ENCODE data around the gene PAPLN.

The PAPLN gene

GRCh38 chr14:73258845-73259611 is 21.7 kb downstream of the PAPLN start:
- Histone ChIP-seq H3K23ac (ENCODE audit: low read length) (no peak overlapping the region), H2BK5ac (ENCODE audit: low read length) (no peak overlapping the region), H2BK15ac (replicated peaks; ENCODE audit: low read depth) (no peak overlapping the region), H3K56ac (ENCODE audit: low read length) (no peak overlapping the region), H3K4me2 (ENCODE audit: low read length) (no peak overlapping the region), H2BK120ac (ENCODE audit: low read depth, low read length) (no peak overlapping the region), H3K79me1 (ENCODE audit: low read length) (no peaks in the 10 kb centered on the region), H3K27me3 (ENCODE audit: insufficient read depth, low read length, poor library complexity) (no peaks in the 10 kb centered on the region), H4K5ac (ENCODE audit: low read length) (no peak overlapping the region), H3K27ac (ENCODE audit: low read depth, low read length) (no peak overlapping the region), H4K8ac (ENCODE audit: low read depth, low read length) (no peak overlapping the region), H3K4me3 (ENCODE audit: low read length) (no peak overlapping the region), H3K79me2 (ENCODE audit: control insufficient read depth, insufficient read depth, low read length) (no peaks in the 10 kb centered on the region), H3K18ac (ENCODE audit: low read length) (no peak overlapping the region), H3K9ac (ENCODE audit: low read length) (no peak overlapping the region), H3K4ac (ENCODE audit: low read depth, low read length) (no peak overlapping the region), H3K36me3 (ENCODE audit: control insufficient read depth, insufficient read depth, low read length) (no peaks in the 10 kb centered on the region), H3K4me1 (ENCODE audit: control insufficient read depth, low read depth, low read length) (no peaks in the 10 kb centered on the region), H2AK5ac (ENCODE audit: low read length) (no peak overlapping the region)
- no peak for DNase-seq
- no CpG with 5 or more reads among the region's 20 CpGs for WGBS (ENCODE audit: extremely low coverage, insufficient coverage, low lambda C conversion rate)

- no peak overlapping the region for H3K4ac ChIP-seq (ENCODE audit: low read depth, low read length)
- DNase-seq = no peak
- no peak overlapping the region for H2BK120ac ChIP-seq (ENCODE audit: low read depth, low read length)
- no peaks in the 10 kb centered on the region for H3K27me3 ChIP-seq (ENCODE audit: insufficient read depth, low read length, poor library complexity)
- H3K23ac ChIP-seq (ENCODE audit: low read length) = no peak overlapping the region
- no peak overlapping the region for H3K9ac ChIP-seq (ENCODE audit: low read length)
- no CpG with 5 or more reads among the region's 9 CpGs for WGBS (ENCODE audit: extremely low coverage, insufficient coverage, low lambda C conversion rate)
- no peak overlapping the region for H3K4me2 ChIP-seq (ENCODE audit: low read length)
- no peak overlapping the region for H3K18ac ChIP-seq (ENCODE audit: low read length)
- no peaks in the 10 kb centered on the region for H3K79me1 ChIP-seq (ENCODE audit: low read length)
- no peak overlapping the region for H3K27ac ChIP-seq (ENCODE audit: low read depth, low read length)
- H2BK5ac ChIP-seq (ENCODE audit: low read length) = no peak overlapping the region
- H2BK15ac ChIP-seq (replicated peaks; ENCODE audit: low read depth) = no peak overlapping the region
- H3K4me1 ChIP-seq (ENCODE audit: control insufficient read depth, low read depth, low read length) = no peaks in the 10 kb centered on the region
- H3K56ac ChIP-seq (ENCODE audit: low read length) = no peak overlapping the region
- H4K5ac ChIP-seq (ENCODE audit: low read length) = no peak overlapping the region
- H3K79me2 ChIP-seq (ENCODE audit: control insufficient read depth, insufficient read depth, low read length) = no peaks in the 10 kb centered on the region
- H3K4me3 ChIP-seq (ENCODE audit: low read length) = no peak overlapping the region
- no peak overlapping the region for H2AK5ac ChIP-seq (ENCODE audit: low read length)
- no peaks in the 10 kb centered on the region for H3K36me3 ChIP-seq (ENCODE audit: control insufficient read depth, insufficient read depth, low read length)
- H4K8ac ChIP-seq (ENCODE audit: low read depth, low read length) = no peak overlapping the region
Measured at GRCh38 chr14:73259837-73260236, 22.5 kb downstream of the PAPLN start.

GRCh38 chr14:73260574-73260973 is 23.3 kb downstream of the PAPLN start:
- no peaks in the 10 kb centered on the region for H3K27me3 ChIP-seq (ENCODE audit: insufficient read depth, low read length, poor library complexity)
- H3K79me2 ChIP-seq (ENCODE audit: control insufficient read depth, insufficient read depth, low read length) = no peaks in the 10 kb centered on the region
- no peaks in the 10 kb centered on the region for H3K36me3 ChIP-seq (ENCODE audit: control insufficient read depth, insufficient read depth, low read length)
- no peak overlapping the region for H3K56ac ChIP-seq (ENCODE audit: low read length)
- H2BK120ac ChIP-seq (ENCODE audit: low read depth, low read length) = no peak overlapping the region
- no peaks in the 10 kb centered on the region for H3K4me1 ChIP-seq (ENCODE audit: control insufficient read depth, low read depth, low read length)
- H4K8ac ChIP-seq (ENCODE audit: low read depth, low read length) = no peak overlapping the region
- H2BK15ac ChIP-seq (replicated peaks; ENCODE audit: low read depth) = no peak overlapping the region
- H3K79me1 ChIP-seq (ENCODE audit: low read length) = no peaks in the 10 kb centered on the region
- H3K4ac ChIP-seq (ENCODE audit: low read depth, low read length) = no peak overlapping the region
- H3K18ac ChIP-seq (ENCODE audit: low read length) = no peak overlapping the region
- no peak overlapping the region for H3K4me2 ChIP-seq (ENCODE audit: low read length)
- WGBS (ENCODE audit: extremely low coverage, insufficient coverage, low lambda C conversion rate) = no CpG with 5 or more reads among the region's 11 CpGs
- H3K23ac ChIP-seq (ENCODE audit: low read length) = no peak overlapping the region
- H3K4me3 ChIP-seq (ENCODE audit: low read length) = no peak overlapping the region
- no peak overlapping the region for H3K9ac ChIP-seq (ENCODE audit: low read length)
- H2AK5ac ChIP-seq (ENCODE audit: low read length) = no peak overlapping the region
- DNase-seq = no peak
- no peak overlapping the region for H4K5ac ChIP-seq (ENCODE audit: low read length)
- no peak overlapping the region for H2BK5ac ChIP-seq (ENCODE audit: low read length)
- H3K27ac ChIP-seq (ENCODE audit: low read depth, low read length) = no peak overlapping the region

- no peaks in the 10 kb centered on the region for H3K36me3 ChIP-seq (ENCODE audit: control insufficient read depth, insufficient read depth, low read length)
- H3K79me1 ChIP-seq (ENCODE audit: low read length) = no peaks in the 10 kb centered on the region
- H3K27ac ChIP-seq (ENCODE audit: low read depth, low read length) = no peak overlapping the region
- no peaks in the 10 kb centered on the region for H3K79me2 ChIP-seq (ENCODE audit: control insufficient read depth, insufficient read depth, low read length)
- no peak overlapping the region for H3K4me3 ChIP-seq (ENCODE audit: low read length)
- no peak overlapping the region for H2BK15ac ChIP-seq (replicated peaks; ENCODE audit: low read depth)
- no CpG with 5 or more reads among the region's 6 CpGs for WGBS (ENCODE audit: extremely low coverage, insufficient coverage, low lambda C conversion rate)
- no peak overlapping the region for H2AK5ac ChIP-seq (ENCODE audit: low read length)
- H3K56ac ChIP-seq (ENCODE audit: low read length) = no peak overlapping the region
- H3K18ac ChIP-seq (ENCODE audit: low read length) = no peak overlapping the region
- no peak overlapping the region for H2BK5ac ChIP-seq (ENCODE audit: low read length)
- H4K8ac ChIP-seq (ENCODE audit: low read depth, low read length) = no peak overlapping the region
- no peak overlapping the region for H3K23ac ChIP-seq (ENCODE audit: low read length)
- no peak for DNase-seq
- no peak overlapping the region for H3K9ac ChIP-seq (ENCODE audit: low read length)
- no peak overlapping the region for H4K5ac ChIP-seq (ENCODE audit: low read length)
- H2BK120ac ChIP-seq (ENCODE audit: low read depth, low read length) = no peak overlapping the region
- no peak overlapping the region for H3K4me2 ChIP-seq (ENCODE audit: low read length)
- no peaks in the 10 kb centered on the region for H3K4me1 ChIP-seq (ENCODE audit: control insufficient read depth, low read depth, low read length)
- H3K4ac ChIP-seq (ENCODE audit: low read depth, low read length) = no peak overlapping the region
- H3K27me3 ChIP-seq (ENCODE audit: insufficient read depth, low read length, poor library complexity) = no peaks in the 10 kb centered on the region
Measured at GRCh38 chr14:73261075-73261474, 23.8 kb downstream of the PAPLN start.

GRCh38 chr14:73261520-73262426 is 24.5 kb downstream of the PAPLN start:
- H2BK15ac ChIP-seq (replicated peaks; ENCODE audit: low read depth) = no peak overlapping the region
- no peak overlapping the region for H2BK120ac ChIP-seq (ENCODE audit: low read depth, low read length)
- H4K8ac ChIP-seq (ENCODE audit: low read depth, low read length) = no peak overlapping the region
- H3K79me2 ChIP-seq (ENCODE audit: control insufficient read depth, insufficient read depth, low read length) = no peaks in the 10 kb centered on the region
- H3K4ac ChIP-seq (ENCODE audit: low read depth, low read length) = no peak overlapping the region
- H3K9ac ChIP-seq (ENCODE audit: low read length) = no peak overlapping the region
- H3K4me1 ChIP-seq (ENCODE audit: control insufficient read depth, low read depth, low read length) = no peaks in the 10 kb centered on the region
- H3K23ac ChIP-seq (ENCODE audit: low read length) = no peak overlapping the region
- H3K4me2 ChIP-seq (ENCODE audit: low read length) = no peak overlapping the region
- H3K4me3 ChIP-seq (ENCODE audit: low read length) = no peak overlapping the region
- DNase-seq = no peak
- H3K36me3 ChIP-seq (ENCODE audit: control insufficient read depth, insufficient read depth, low read length) = no peaks in the 10 kb centered on the region
- no peak overlapping the region for H3K18ac ChIP-seq (ENCODE audit: low read length)
- WGBS (ENCODE audit: extremely low coverage, insufficient coverage, low lambda C conversion rate) = no CpG with 5 or more reads among the region's 15 CpGs
- H3K56ac ChIP-seq (ENCODE audit: low read length) = no peak overlapping the region
- H4K5ac ChIP-seq (ENCODE audit: low read length) = no peak overlapping the region
- no peaks in the 10 kb centered on the region for H3K79me1 ChIP-seq (ENCODE audit: low read length)
- H3K27me3 ChIP-seq (ENCODE audit: insufficient read depth, low read length, poor library complexity) = no peaks in the 10 kb centered on the region
- no peak overlapping the region for H2AK5ac ChIP-seq (ENCODE audit: low read length)
- no peak overlapping the region for H3K27ac ChIP-seq (ENCODE audit: low read depth, low read length)
- H2BK5ac ChIP-seq (ENCODE audit: low read length) = no peak overlapping the region

All from mesendoderm (in vitro differentiated cells).